GM12878 (cell line): Measurements from ENCODE around the gene CLCNKA.
"Not testable (repeated sequence)": the region's sequence is repeated elsewhere in the genome, so short reads cannot be mapped to it uniquely, and the experiment has no call there.

Source experiments
- JUNB ChIP-seq: IDR thresholded peaks from 2 replicates; pipeline ENCODE4 v1.6.1; 2016; ENCODE audit warnings: antibody characterized with exemption, mild to moderate bottlenecking
- NFYB ChIP-seq: IDR thresholded peaks from 2 replicates; pipeline ENCODE4 v1.6.1; 2011; ENCODE audit warnings: low read depth, mild to moderate bottlenecking, low read length, improper control_type of control experiment, moderate library complexity; ENCODE audit not compliant: insufficient read depth
- POU2F2 ChIP-seq: IDR thresholded peaks from 3 replicates; pipeline ENCODE4 v1.6.1; 2011; ENCODE audit warnings: low read depth, mild to moderate bottlenecking, low read length, borderline replicate concordance
- ZSCAN29 ChIP-seq: fragments of 450-650 bp; IDR thresholded peaks from 2 replicates; pipeline ENCODE4 v1.6.1; 2017; ENCODE audit warnings: mild to moderate bottlenecking, moderate library complexity
- TF ChIP-seq, protein P1 (sequence below), 3 experiments: IDR thresholded peaks in 2 of 3; conservative IDR thresholded peaks in 1 of 3; 2 replicates each; pipeline ENCODE4 v1.5.1; 2011; ENCODE audit warnings: low read depth in 3 of 3, low read length in 3 of 3, mild to moderate bottlenecking in 3 of 3, control low read depth in 2 of 3, moderate library complexity in 2 of 3, inconsistent platforms in 1 of 3, mixed read lengths in 1 of 3; ENCODE audit not compliant: control insufficient read depth in 2 of 3, insufficient read depth in 1 of 3; ENCODE audit errors: extremely low read depth in 1 of 3
- TF ChIP-seq, protein P2 (sequence below): fragments of 450-650 bp; IDR thresholded peaks from 2 replicates; pipeline ENCODE4 v1.6.1; 2017; ENCODE audit warnings: mild to moderate bottlenecking, low read depth, inconsistent platforms; ENCODE audit not compliant: poor library complexity, severe bottlenecking
- TF ChIP-seq, protein P3 (sequence below): fragments of 450-650 bp; IDR thresholded peaks from 2 replicates; pipeline ENCODE4 v1.6.1; 2014; ENCODE audit warnings: mild to moderate bottlenecking
- TF ChIP-seq, protein P4 (sequence below): IDR thresholded peaks from 2 replicates; pipeline ENCODE4 v1.6.1; 2011; ENCODE audit warnings: borderline replicate concordance, low read depth, mild to moderate bottlenecking, moderate library complexity, mixed read lengths, low read length; ENCODE audit not compliant: insufficient read depth; ENCODE audit errors: extremely low read length

- not testable (repeated sequence) for TF ChIP-seq NFYB, ZSCAN29, POU2F2, JUNB
- TF ChIP-seq, protein P1, sequence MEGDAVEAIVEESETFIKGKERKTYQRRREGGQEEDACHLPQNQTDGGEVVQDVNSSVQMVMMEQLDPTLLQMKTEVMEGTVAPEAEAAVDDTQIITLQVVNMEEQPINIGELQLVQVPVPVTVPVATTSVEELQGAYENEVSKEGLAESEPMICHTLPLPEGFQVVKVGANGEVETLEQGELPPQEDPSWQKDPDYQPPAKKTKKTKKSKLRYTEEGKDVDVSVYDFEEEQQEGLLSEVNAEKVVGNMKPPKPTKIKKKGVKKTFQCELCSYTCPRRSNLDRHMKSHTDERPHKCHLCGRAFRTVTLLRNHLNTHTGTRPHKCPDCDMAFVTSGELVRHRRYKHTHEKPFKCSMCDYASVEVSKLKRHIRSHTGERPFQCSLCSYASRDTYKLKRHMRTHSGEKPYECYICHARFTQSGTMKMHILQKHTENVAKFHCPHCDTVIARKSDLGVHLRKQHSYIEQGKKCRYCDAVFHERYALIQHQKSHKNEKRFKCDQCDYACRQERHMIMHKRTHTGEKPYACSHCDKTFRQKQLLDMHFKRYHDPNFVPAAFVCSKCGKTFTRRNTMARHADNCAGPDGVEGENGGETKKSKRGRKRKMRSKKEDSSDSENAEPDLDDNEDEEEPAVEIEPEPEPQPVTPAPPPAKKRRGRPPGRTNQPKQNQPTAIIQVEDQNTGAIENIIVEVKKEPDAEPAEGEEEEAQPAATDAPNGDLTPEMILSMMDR (IDR thresholded peaks at IDR 0.05 in 2 of 3, conservative IDR thresholded peaks at IDR 0.05 in 1 of 3; ENCODE audit: control insufficient read depth in 2 of 3, extremely low read depth in 1 of 3, insufficient read depth in 1 of 3, low read depth in 3 of 3, low read length in 3 of 3): not testable (repeated sequence)
- TF ChIP-seq, protein P2, sequence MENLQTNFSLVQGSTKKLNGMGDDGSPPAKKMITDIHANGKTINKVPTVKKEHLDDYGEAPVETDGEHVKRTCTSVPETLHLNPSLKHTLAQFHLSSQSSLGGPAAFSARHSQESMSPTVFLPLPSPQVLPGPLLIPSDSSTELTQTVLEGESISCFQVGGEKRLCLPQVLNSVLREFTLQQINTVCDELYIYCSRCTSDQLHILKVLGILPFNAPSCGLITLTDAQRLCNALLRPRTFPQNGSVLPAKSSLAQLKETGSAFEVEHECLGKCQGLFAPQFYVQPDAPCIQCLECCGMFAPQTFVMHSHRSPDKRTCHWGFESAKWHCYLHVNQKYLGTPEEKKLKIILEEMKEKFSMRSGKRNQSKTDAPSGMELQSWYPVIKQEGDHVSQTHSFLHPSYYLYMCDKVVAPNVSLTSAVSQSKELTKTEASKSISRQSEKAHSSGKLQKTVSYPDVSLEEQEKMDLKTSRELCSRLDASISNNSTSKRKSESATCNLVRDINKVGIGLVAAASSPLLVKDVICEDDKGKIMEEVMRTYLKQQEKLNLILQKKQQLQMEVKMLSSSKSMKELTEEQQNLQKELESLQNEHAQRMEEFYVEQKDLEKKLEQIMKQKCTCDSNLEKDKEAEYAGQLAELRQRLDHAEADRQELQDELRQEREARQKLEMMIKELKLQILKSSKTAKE: not testable (repeated sequence)
- TF ChIP-seq, protein P3, sequence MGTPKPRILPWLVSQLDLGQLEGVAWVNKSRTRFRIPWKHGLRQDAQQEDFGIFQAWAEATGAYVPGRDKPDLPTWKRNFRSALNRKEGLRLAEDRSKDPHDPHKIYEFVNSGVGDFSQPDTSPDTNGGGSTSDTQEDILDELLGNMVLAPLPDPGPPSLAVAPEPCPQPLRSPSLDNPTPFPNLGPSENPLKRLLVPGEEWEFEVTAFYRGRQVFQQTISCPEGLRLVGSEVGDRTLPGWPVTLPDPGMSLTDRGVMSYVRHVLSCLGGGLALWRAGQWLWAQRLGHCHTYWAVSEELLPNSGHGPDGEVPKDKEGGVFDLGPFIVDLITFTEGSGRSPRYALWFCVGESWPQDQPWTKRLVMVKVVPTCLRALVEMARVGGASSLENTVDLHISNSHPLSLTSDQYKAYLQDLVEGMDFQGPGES: not testable (repeated sequence)
- TF ChIP-seq, protein P4, sequence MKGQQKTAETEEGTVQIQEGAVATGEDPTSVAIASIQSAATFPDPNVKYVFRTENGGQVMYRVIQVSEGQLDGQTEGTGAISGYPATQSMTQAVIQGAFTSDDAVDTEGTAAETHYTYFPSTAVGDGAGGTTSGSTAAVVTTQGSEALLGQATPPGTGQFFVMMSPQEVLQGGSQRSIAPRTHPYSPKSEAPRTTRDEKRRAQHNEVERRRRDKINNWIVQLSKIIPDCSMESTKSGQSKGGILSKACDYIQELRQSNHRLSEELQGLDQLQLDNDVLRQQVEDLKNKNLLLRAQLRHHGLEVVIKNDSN: not testable (repeated sequence)
Observed at GRCh38 chr1:16057314-16057915, 35.6 kb downstream of the CLCNKA start.
